ENCODE results near the gene SCRN1.

Gene SCRN1

GRCh38 chr7:29989257-29989995, at the start of gene SCRN1:
TSS of gene SCRN1 (minus strand) at chr7:29989801. CDS start at chr7:29969067, 20,734 bp downstream.
- Histone ChIP-seq H3K36me3 (ENCODE audit: control insufficient read depth in 1 of 2, insufficient read depth in 2 of 2, low read length in 2 of 2) (no peaks in the 10 kb centered on the region), H3K27ac (ENCODE audit: low read length) (peak within 1 kb of the TSS; percentile 65), H3K9me3 (ENCODE audit: control insufficient read depth in 1 of 2, low read length in 2 of 2) (peaks cover 0 to 10% of the 10 kb centered on the region in 2 donors), H3K27me3 (ENCODE audit: low read depth, low read length) (peaks cover 4% of the 10 kb centered on the region), H3K4me3 (ENCODE audit: low read depth in 1 of 2, low read length in 2 of 2) (peak within 1 kb of the TSS; percentile 59 to 96), H3K4me1 (ENCODE audit: control insufficient read depth in 1 of 2, insufficient read depth in 2 of 2, low read length in 2 of 2) (peaks cover 8% of the 10 kb centered on the region in 2 donors)

DNA sequence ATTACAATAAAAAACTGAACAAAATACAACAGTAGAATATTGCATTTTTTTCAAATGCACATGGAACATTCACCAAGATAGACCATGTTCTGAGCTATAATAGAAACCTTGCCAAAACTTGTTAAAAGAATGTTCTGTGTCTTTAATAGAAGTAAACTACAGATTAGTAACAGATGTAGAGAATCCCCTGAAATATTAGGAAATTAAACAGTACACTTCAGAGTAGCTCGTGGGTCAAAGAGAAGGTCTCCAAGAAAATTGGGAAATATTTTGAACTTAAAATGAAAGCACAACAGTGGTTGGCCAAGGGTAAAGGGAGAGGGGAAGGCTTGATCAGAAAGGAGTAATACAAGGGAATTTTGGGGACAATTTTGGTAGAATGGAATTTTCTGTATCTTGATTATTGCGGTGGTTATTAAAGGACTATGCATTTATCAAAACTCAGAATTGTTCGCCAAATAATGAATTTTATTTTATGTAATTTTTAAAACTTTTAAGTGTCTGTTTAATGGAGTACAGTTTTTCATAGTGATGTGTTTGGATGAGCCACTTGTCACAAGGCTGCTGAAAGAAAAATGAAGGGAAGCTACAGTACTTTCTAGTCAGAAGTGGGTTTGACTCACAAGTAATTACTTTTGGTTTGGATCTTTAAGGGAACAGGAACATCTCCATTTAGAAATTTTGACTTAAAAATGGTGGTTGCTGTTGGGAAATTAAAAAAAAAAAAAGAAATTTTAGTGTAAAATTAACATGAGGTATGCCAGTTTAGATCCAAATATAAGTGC, 48.8 kb upstream of the SCRN1 start:
- Histone ChIP-seq H3K4me1 (ENCODE audit: control insufficient read depth in 1 of 2, insufficient read depth in 2 of 2, low read length in 2 of 2) (peaks cover 0 to 4% of the 10 kb centered on the region in 2 donors), H3K36me3 (ENCODE audit: control insufficient read depth in 1 of 2, insufficient read depth in 2 of 2, low read length in 2 of 2) (no peaks in the 10 kb centered on the region), H3K27me3 (ENCODE audit: low read depth, low read length) (no peaks in the 10 kb centered on the region), H3K27ac (ENCODE audit: low read length) (no peak overlapping the region), H3K9me3 (ENCODE audit: control insufficient read depth in 1 of 2, low read length in 2 of 2) (no peaks in the 10 kb centered on the region), H3K4me3 (ENCODE audit: low read depth in 1 of 2, low read length in 2 of 2) (no peak overlapping the region)

- no peak overlapping the region for H3K27ac ChIP-seq (ENCODE audit: low read length)
- no peaks in the 10 kb centered on the region for H3K27me3 ChIP-seq (ENCODE audit: low read depth, low read length)
- no peaks in the 10 kb centered on the region for H3K36me3 ChIP-seq (ENCODE audit: control insufficient read depth in 1 of 2, insufficient read depth in 2 of 2, low read length in 2 of 2)
- no peak overlapping the region for H3K4me3 ChIP-seq (ENCODE audit: low read depth in 1 of 2, low read length in 2 of 2)
- no peaks in the 10 kb centered on the region for H3K9me3 ChIP-seq (ENCODE audit: control insufficient read depth in 1 of 2, low read length in 2 of 2)
- peaks cover 0 to 8% of the 10 kb centered on the region in 2 donors for H3K4me1 ChIP-seq (ENCODE audit: control insufficient read depth in 1 of 2, insufficient read depth in 2 of 2, low read length in 2 of 2)
These were observed 46.6 kb upstream of the SCRN1 start for GRCh38 chr7:30036220-30036619.

DNA sequence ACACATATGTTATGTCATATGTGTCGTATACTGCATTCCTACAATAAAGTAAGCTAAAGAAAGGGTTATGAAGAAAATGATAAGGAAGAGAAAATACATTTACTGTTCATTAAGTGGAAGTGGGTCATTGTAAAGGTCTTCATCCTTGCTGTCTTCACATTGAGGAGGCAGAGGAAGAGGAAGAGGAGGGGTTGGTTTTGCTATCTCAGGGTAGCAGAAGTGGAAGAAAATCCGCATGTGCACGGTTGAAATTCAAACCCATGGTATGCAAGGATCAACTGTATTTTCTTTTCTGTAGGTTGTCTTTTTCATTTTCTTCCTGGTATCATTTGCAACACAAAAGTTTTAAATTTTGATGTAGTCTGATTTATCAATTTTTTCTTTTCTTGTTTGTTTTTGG, 44.9 kb upstream of the SCRN1 start:
- no peaks in the 10 kb centered on the region for H3K27me3 ChIP-seq (ENCODE audit: low read depth, low read length)
- no peak overlapping the region for H3K4me3 ChIP-seq (ENCODE audit: low read depth in 1 of 2, low read length in 2 of 2)
- no peaks in the 10 kb centered on the region for H3K9me3 ChIP-seq (ENCODE audit: control insufficient read depth in 1 of 2, low read length in 2 of 2)
- no peak overlapping the region for H3K27ac ChIP-seq (ENCODE audit: low read length)
- no peaks in the 10 kb centered on the region for H3K36me3 ChIP-seq (ENCODE audit: control insufficient read depth in 1 of 2, insufficient read depth in 2 of 2, low read length in 2 of 2)
- peaks cover 0 to 16% of the 10 kb centered on the region in 2 donors for H3K4me1 ChIP-seq (ENCODE audit: control insufficient read depth in 1 of 2, insufficient read depth in 2 of 2, low read length in 2 of 2)

DNA sequence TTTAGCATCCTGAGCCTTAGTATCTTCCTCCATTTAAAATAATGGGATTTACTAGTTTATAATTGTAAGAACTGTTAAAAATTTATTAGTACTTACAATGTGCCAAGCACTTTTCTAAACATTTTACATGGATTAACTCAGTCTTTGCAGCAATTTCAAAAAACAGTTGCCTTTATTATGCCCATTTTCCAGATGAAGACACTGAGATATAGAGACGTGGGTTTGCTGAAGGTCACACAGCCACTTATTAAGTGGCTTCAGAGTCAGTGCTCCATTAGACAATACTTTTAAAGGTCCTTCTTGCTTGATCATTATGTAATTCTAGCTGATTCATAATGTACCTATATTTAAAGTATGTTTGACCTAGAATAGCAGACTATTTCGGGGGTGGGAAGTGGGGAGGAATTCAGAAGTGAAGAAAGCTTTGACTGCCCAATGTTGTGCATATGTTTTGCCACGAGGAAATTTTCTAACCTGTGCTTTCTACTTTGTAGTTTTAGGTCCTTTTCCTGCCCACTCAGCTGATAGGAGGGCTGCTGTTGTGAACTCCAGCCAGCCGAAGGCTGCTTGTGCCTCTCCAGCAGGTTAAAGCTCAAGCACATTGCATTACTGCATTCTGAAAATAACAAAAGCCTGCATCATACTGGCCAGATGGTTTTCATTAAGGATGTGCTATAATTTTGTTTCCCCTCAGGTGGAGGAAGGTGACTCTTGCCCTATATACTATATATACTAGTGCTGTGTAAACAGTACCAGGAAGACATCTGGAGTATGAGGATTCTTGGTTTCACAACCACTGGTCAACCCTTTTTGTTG, 42.9 kb upstream of the SCRN1 start:
- no peaks in the 10 kb centered on the region for H3K36me3 ChIP-seq (ENCODE audit: control insufficient read depth in 1 of 2, insufficient read depth in 2 of 2, low read length in 2 of 2)
- H3K4me1 ChIP-seq (ENCODE audit: control insufficient read depth in 1 of 2, insufficient read depth in 2 of 2, low read length in 2 of 2), result peaks cover 0 to 24% of the 10 kb centered on the region in 2 donors
- H3K9me3 ChIP-seq (ENCODE audit: control insufficient read depth in 1 of 2, low read length in 2 of 2), result no peaks in the 10 kb centered on the region
- no peak overlapping the region for H3K4me3 ChIP-seq (ENCODE audit: low read depth in 1 of 2, low read length in 2 of 2)
- no peak overlapping the region for H3K27ac ChIP-seq (ENCODE audit: low read length)
- no peaks in the 10 kb centered on the region for H3K27me3 ChIP-seq (ENCODE audit: low read depth, low read length)

GRCh38 chr7:30029696-30030095, 40.1 kb upstream of the SCRN1 start:
- Histone ChIP-seq H3K4me1 (ENCODE audit: control insufficient read depth in 1 of 2, insufficient read depth in 2 of 2, low read length in 2 of 2) (peaks cover 10 to 38% of the 10 kb centered on the region in 2 donors), H3K4me3 (ENCODE audit: low read depth in 1 of 2, low read length in 2 of 2) (peak overlapping the region; percentile 92 to 97), H3K9me3 (ENCODE audit: control insufficient read depth in 1 of 2, low read length in 2 of 2) (no peaks in the 10 kb centered on the region), H3K27ac (ENCODE audit: low read length) (peak overlapping the region; percentile 8), H3K27me3 (ENCODE audit: low read depth, low read length) (no peaks in the 10 kb centered on the region), H3K36me3 (ENCODE audit: control insufficient read depth in 1 of 2, insufficient read depth in 2 of 2, low read length in 2 of 2) (no peaks in the 10 kb centered on the region)

GRCh38 chr7:30028749-30029635, 39.4 kb upstream of the SCRN1 start:
- no peaks in the 10 kb centered on the region for H3K36me3 ChIP-seq (ENCODE audit: control insufficient read depth in 1 of 2, insufficient read depth in 2 of 2, low read length in 2 of 2)
- H3K27me3 ChIP-seq (ENCODE audit: low read depth, low read length), result no peaks in the 10 kb centered on the region
- peak overlapping the region; percentile 88 for H3K27ac ChIP-seq (ENCODE audit: low read length)
- no peaks in the 10 kb centered on the region for H3K9me3 ChIP-seq (ENCODE audit: control insufficient read depth in 1 of 2, low read length in 2 of 2)
- peak overlapping the region; percentile 92 to 97 for H3K4me3 ChIP-seq (ENCODE audit: low read depth in 1 of 2, low read length in 2 of 2)
- H3K4me1 ChIP-seq (ENCODE audit: control insufficient read depth in 1 of 2, insufficient read depth in 2 of 2, low read length in 2 of 2), result peaks cover 10 to 40% of the 10 kb centered on the region in 2 donors

- peak within 1 kb of the TSS; percentile 88 for H3K27ac ChIP-seq (ENCODE audit: low read length)
- peak within 1 kb of the TSS; percentile 92 to 97 for H3K4me3 ChIP-seq (ENCODE audit: low read depth in 1 of 2, low read length in 2 of 2)
- H3K4me1 ChIP-seq (ENCODE audit: control insufficient read depth in 1 of 2, insufficient read depth in 2 of 2, low read length in 2 of 2), result peaks cover 10 to 40% of the 10 kb centered on the region in 2 donors
- H3K9me3 ChIP-seq (ENCODE audit: control insufficient read depth in 1 of 2, low read length in 2 of 2), result no peaks in the 10 kb centered on the region
- H3K27me3 ChIP-seq (ENCODE audit: low read depth, low read length), result no peaks in the 10 kb centered on the region
- H3K36me3 ChIP-seq (ENCODE audit: control insufficient read depth in 1 of 2, insufficient read depth in 2 of 2, low read length in 2 of 2), result no peaks in the 10 kb centered on the region
These were observed 38.7 kb upstream of the SCRN1 start, which contains the start of gene PLEKHA8 for GRCh38 chr7:30028216-30028748. TSS of gene PLEKHA8 (plus strand) at chr7:30028412. CDS start at chr7:30028763, 351 bp downstream.

GRCh38 chr7:30027740-30028215, 38.2 kb upstream of the SCRN1 start:
- Histone ChIP-seq H3K27ac (ENCODE audit: low read length) (peak overlapping the region; percentile 88), H3K4me3 (ENCODE audit: low read depth in 1 of 2, low read length in 2 of 2) (peak overlapping the region; percentile 92 to 97), H3K36me3 (ENCODE audit: control insufficient read depth in 1 of 2, insufficient read depth in 2 of 2, low read length in 2 of 2) (no peaks in the 10 kb centered on the region), H3K4me1 (ENCODE audit: control insufficient read depth in 1 of 2, insufficient read depth in 2 of 2, low read length in 2 of 2) (peaks cover 10 to 38% of the 10 kb centered on the region in 2 donors), H3K9me3 (ENCODE audit: control insufficient read depth in 1 of 2, low read length in 2 of 2) (no peaks in the 10 kb centered on the region), H3K27me3 (ENCODE audit: low read depth, low read length) (no peaks in the 10 kb centered on the region)

GRCh38 chr7:30027065-30027456, 37.5 kb upstream of the SCRN1 start:
- H3K4me1 ChIP-seq (ENCODE audit: control insufficient read depth in 1 of 2, insufficient read depth in 2 of 2, low read length in 2 of 2), result peaks cover 10 to 33% of the 10 kb centered on the region in 2 donors

More at GRCh38 chr7:30027065-30027456, 37.5 kb upstream of the SCRN1 start:
- Histone ChIP-seq H3K9me3 (ENCODE audit: control insufficient read depth in 1 of 2, low read length in 2 of 2) (no peaks in the 10 kb centered on the region), H3K36me3 (ENCODE audit: control insufficient read depth in 1 of 2, insufficient read depth in 2 of 2, low read length in 2 of 2) (no peaks in the 10 kb centered on the region), H3K27me3 (ENCODE audit: low read depth, low read length) (no peaks in the 10 kb centered on the region), H3K27ac (ENCODE audit: low read length) (peak overlapping the region; percentile 88), H3K4me3 (ENCODE audit: low read depth in 1 of 2, low read length in 2 of 2) (peak overlapping the region; percentile 92 to 97)
